HEK293 (cell line): ENCODE measurements around the gene FRY.

Experiments used
- CTCF ChIA-PET: fragments of 350-600 bp; formaldehyde crosslinking; extraction: SDS; loops from one replicate; lab custom pipeline; 2021; ENCODE audit warnings: antibody characterized with exemption; lab: Yijun Ruan, JAX
- POLR2A ChIA-PET: fragments of 300-600 bp; formaldehyde crosslinking; extraction: SDS; loops from one replicate; lab custom pipeline; 2020; ENCODE audit warnings: antibody characterized with exemption, inconsistent platforms; lab: Yijun Ruan, JAX
- H3K27ac ChIP-seq: fragments of 200-500 bp; sonication (Bioruptor generic); 2 replicates; pipeline ENCODE4 v1.5.1; 2014; ENCODE audit warnings: low read depth, low read length, control low read depth, inconsistent platforms; ENCODE audit errors: extremely low read depth
- H3K36me3 ChIP-seq, 2 experiments: fragments of 200-500 bp in 1 of 2; sonication (Bioruptor generic) in 1 of 2; 1 replicate in 1 of 2; 2 replicates in 1 of 2; pipeline ENCODE4 v1.5.1; 2014 to 2017; ENCODE audit warnings: inconsistent platforms in 2 of 2, low read length in 2 of 2; ENCODE audit not compliant: control insufficient read depth in 2 of 2, insufficient read depth in 1 of 2
- H3K4me1 ChIP-seq: fragments of 200-500 bp; sonication (Bioruptor generic); 2 replicates; pipeline ENCODE4 v1.5.1; 2014; ENCODE audit warnings: mild to moderate bottlenecking, low read length, inconsistent platforms; ENCODE audit not compliant: control insufficient read depth, insufficient read depth
- H3K4me3 ChIP-seq: 2 replicates; pipeline ENCODE4 v1.5.1; 2011; ENCODE audit warnings: low read depth, mild to moderate bottlenecking, control low read depth, low read length, moderate library complexity
- H3K9me3 ChIP-seq: fragments of 200-500 bp; sonication (Bioruptor generic); 2 replicates; pipeline ENCODE4 v1.5.1; 2014; ENCODE audit warnings: low read depth, low read length, inconsistent platforms; ENCODE audit not compliant: control insufficient read depth, insufficient read depth
- BCL11A ChIP-seq: fragments of 450-650 bp; formaldehyde crosslinking; IDR thresholded peaks from 2 replicates; pipeline ENCODE4 v1.5.1; 2016; ENCODE audit warnings: low read depth, missing biosample characterization, missing genetic modification characterization
- ELK4 ChIP-seq: IDR thresholded peaks from 2 replicates; pipeline ENCODE4 v1.6.1; 2011; ENCODE audit warnings: mild to moderate bottlenecking, low read depth, low read length, borderline replicate concordance
- INSM2 ChIP-seq: fragments of 450-650 bp; formaldehyde crosslinking; IDR thresholded peaks from 2 replicates; pipeline ENCODE4 v1.5.1; 2016; ENCODE audit warnings: missing biosample characterization, missing genetic modification characterization
- PATZ1 ChIP-seq: fragments of 450-650 bp; formaldehyde crosslinking; IDR thresholded peaks from 2 replicates; pipeline ENCODE4 v1.5.1; 2016; ENCODE audit warnings: missing biosample characterization, missing genetic modification characterization
- PRDM10 ChIP-seq: fragments of 450-650 bp; formaldehyde crosslinking; IDR thresholded peaks from 2 replicates; pipeline ENCODE4 v1.5.1; 2016; ENCODE audit warnings: missing biosample characterization, missing genetic modification characterization
- TCF7L2 ChIP-seq: IDR thresholded peaks from 2 replicates; pipeline ENCODE4 v1.6.1; 2011; ENCODE audit warnings: low read depth, mild to moderate bottlenecking, inconsistent platforms, low read length, moderate library complexity, borderline replicate concordance
- ZBTB49 ChIP-seq: fragments of 450-650 bp; formaldehyde crosslinking; IDR thresholded peaks from 2 replicates; pipeline ENCODE4 v1.5.1; 2016; ENCODE audit warnings: missing biosample characterization, missing genetic modification characterization, low read depth
- ZNF169 ChIP-seq: fragments of 450-650 bp; formaldehyde crosslinking; IDR thresholded peaks from 2 replicates; pipeline ENCODE4 v1.5.1; 2016; ENCODE audit warnings: missing biosample characterization, missing genetic modification characterization
- ZNF19 ChIP-seq: fragments of 450-650 bp; formaldehyde crosslinking; IDR thresholded peaks from 2 replicates; pipeline ENCODE4; 2016; ENCODE audit warnings: missing biosample characterization, missing genetic modification characterization, low read depth
- ZNF214 ChIP-seq: fragments of 450-650 bp; formaldehyde crosslinking; IDR thresholded peaks from 2 replicates; pipeline ENCODE4 v1.5.1; 2017; ENCODE audit warnings: missing biosample characterization, mild to moderate bottlenecking, missing genetic modification characterization, borderline replicate concordance
- ZNF513 ChIP-seq: fragments of 450-650 bp; IDR thresholded peaks from 2 replicates; pipeline ENCODE4 v1.5.1; 2018; ENCODE audit warnings: missing biosample characterization, missing genetic modification characterization
- ZNF555 ChIP-seq: fragments of 450-650 bp; formaldehyde crosslinking; conservative IDR thresholded peaks from 2 replicates; pipeline ENCODE4 v1.5.1; 2017; ENCODE audit warnings: missing biosample characterization, mild to moderate bottlenecking, missing genetic modification characterization, inconsistent platforms
- ZNF580 ChIP-seq: fragments of 450-650 bp; formaldehyde crosslinking; IDR thresholded peaks from 2 replicates; pipeline ENCODE4 v1.5.1; 2016; ENCODE audit warnings: missing biosample characterization, missing genetic modification characterization
- ZNF585B ChIP-seq: fragments of 450-650 bp; formaldehyde crosslinking; IDR thresholded peaks from 2 replicates; pipeline ENCODE4 v1.5.1; 2016; ENCODE audit warnings: missing biosample characterization, missing genetic modification characterization
- ZNF621 ChIP-seq: fragments of 450-650 bp; formaldehyde crosslinking; IDR thresholded peaks from 2 replicates; pipeline ENCODE4 v1.5.1; 2017; ENCODE audit warnings: missing biosample characterization, missing genetic modification characterization
- ZNF629 ChIP-seq: fragments of 450-650 bp; formaldehyde crosslinking; IDR thresholded peaks from 2 replicates; pipeline ENCODE4 v1.5.1; 2017; ENCODE audit warnings: missing biosample characterization, missing genetic modification characterization
- ZNF677 ChIP-seq: fragments of 450-650 bp; IDR thresholded peaks from 2 replicates; pipeline ENCODE4 v1.5.0; 2018; ENCODE audit warnings: missing biosample characterization, mild to moderate bottlenecking, missing genetic modification characterization, moderate library complexity
- ZNF707 ChIP-seq: fragments of 450-650 bp; formaldehyde crosslinking; IDR thresholded peaks from 2 replicates; pipeline ENCODE4 v1.5.1; 2016; ENCODE audit warnings: missing biosample characterization, missing genetic modification characterization
- ZNF830 ChIP-seq: fragments of 450-650 bp; IDR thresholded peaks from 2 replicates; pipeline ENCODE4 v1.5.0; 2018; ENCODE audit warnings: missing biosample characterization, missing genetic modification characterization, low read depth, mild to moderate bottlenecking, moderate library complexity
- ZSCAN23 ChIP-seq: fragments of 450-650 bp; formaldehyde crosslinking; IDR thresholded peaks from 2 replicates; pipeline ENCODE4 v1.5.1; 2016; ENCODE audit warnings: missing biosample characterization, missing genetic modification characterization
- ZSCAN5A ChIP-seq: fragments of 450-650 bp; formaldehyde crosslinking; IDR thresholded peaks from 2 replicates; pipeline ENCODE4 v1.5.1; 2016; ENCODE audit warnings: missing biosample characterization, missing genetic modification characterization

FRY gene

GRCh38 chr13:32315238-32316027 lies 283.9 kb downstream of the FRY start, which contains the start of the genes BRCA2 and ZAR1L:
BRCA2 (plus strand) TSS chr13:32315508; CDS start chr13:32316461, 953 bp downstream.
ZAR1L (minus strand) TSS chr13:32315363; CDS start chr13:32311925, 3,438 bp downstream.
- Histone ChIP-seq H3K4me1 (no peaks in the 10 kb centered on the region), H3K36me3 (peaks cover 6 to 14% of the 10 kb centered on the region in 2 experiments; a peak in 2 of 3 replicates), H3K9me3 (no peaks in the 10 kb centered on the region), H3K27ac (peak within 1 kb of the TSS; percentile 96), H3K4me3 (peak within 1 kb of the TSS; percentile 81)
- POLR2A ChIA-PET, result interaction anchor here (0.7 to 1.9 kb wide), 14 partner anchors 10 to 942 kb away, joined by 3 to 7 read pairs (median 3); partner anchors contain the start of gene N4BP2L1
- CTCF ChIA-PET, result interaction anchor here (0.8 to 2.5 kb wide), 5 partner anchors 12 to 406 kb away, joined by 4 to 8 read pairs (median 4); no protein-coding TSS in a partner anchor
- no peak for TF ChIP-seq ZNF585B
- TF ChIP-seq ZNF214, result no peak
- TF ChIP-seq BCL11A (tag by site-specific recombination), result no peak
- peak; percentile 56 for TF ChIP-seq PATZ1
- TF ChIP-seq ZNF629 (tag by site-specific recombination), result peak; percentile 82
- no peak; the same call in 1 of the 2 replicates for TF ChIP-seq ZNF580
- TF ChIP-seq ZNF707 (tag by site-specific recombination), result no peak
- no peak for TF ChIP-seq ZSCAN5A (tag by site-specific recombination)
- peak; percentile 20; the same call in 1 of the 2 replicates for TF ChIP-seq PRDM10 (tag by site-specific recombination)
- TF ChIP-seq ELK4, result no peak
- TF ChIP-seq ZNF621 (tag by site-specific recombination), result no peak
- no peak for TF ChIP-seq ZNF513 (tag by site-specific recombination)
- no peak for TF ChIP-seq ZNF19 (tag by site-specific recombination)
- TF ChIP-seq ZSCAN23 (tag by site-specific recombination), result no peak
- TF ChIP-seq ZNF830 (tag by site-specific recombination), result no peak
- TF ChIP-seq ZNF555, result no peak
- no peak for TF ChIP-seq ZBTB49 (tag by site-specific recombination)
- no peak; the same call in 1 of the 2 replicates for TF ChIP-seq TCF7L2
- TF ChIP-seq INSM2, result no peak
- no peak for TF ChIP-seq ZNF677 (tag by site-specific recombination)
- TF ChIP-seq ZNF169 (tag by site-specific recombination), result no peak
